GM04504 (cell line): ENCODE data around the gene COPS8.

Experiments used
- DNase-seq: peaks from one replicate; pipeline ENCODE4 v3.0.0-alpha.2; 2012; ENCODE audit warnings: low read depth

COPS8 gene

GRCh38 chr2:237085248-237086221 lies at the start of gene COPS8:
Gene COPS8, plus strand, starts transcription at chr2:237085889. Its CDS starts 76 bp downstream, at chr2:237085965.
- DNase-seq: peak; percentile 81

DNA sequence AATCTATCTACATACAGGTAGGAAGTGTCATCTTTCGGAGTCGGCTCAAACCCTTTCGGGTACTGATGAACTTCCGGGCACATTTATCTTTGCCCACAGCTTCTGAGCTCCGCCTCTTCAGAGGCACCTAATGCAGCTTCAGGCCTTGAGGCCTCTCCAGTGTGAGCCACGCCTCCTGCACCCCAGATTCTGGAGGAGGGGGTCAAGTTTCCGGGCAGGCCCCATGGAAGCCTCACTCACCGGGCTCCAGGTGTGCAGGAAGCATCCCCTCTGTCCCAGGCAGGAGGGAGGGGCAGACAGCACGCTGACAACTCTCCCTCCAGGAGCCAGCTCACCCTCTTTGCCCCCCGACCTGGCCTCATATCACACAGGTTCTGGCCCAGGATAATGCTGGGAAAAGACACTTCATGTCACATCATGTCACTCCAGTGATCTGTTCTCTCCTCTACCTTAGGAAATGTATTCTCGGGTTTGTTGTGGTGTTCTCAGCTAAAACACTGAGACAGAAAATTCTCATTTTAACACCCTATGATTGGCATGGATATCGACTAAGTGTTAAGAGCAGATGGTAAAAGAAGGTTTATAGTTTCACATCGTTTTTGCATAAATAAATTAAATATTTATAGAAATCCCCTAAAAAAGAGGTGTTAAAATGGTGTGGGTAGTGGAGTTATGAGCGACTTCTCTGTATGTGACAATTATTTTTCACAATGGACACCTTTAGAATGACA lies 46.2 kb upstream of the COPS8 start:
- no peak for DNase-seq

DNA sequence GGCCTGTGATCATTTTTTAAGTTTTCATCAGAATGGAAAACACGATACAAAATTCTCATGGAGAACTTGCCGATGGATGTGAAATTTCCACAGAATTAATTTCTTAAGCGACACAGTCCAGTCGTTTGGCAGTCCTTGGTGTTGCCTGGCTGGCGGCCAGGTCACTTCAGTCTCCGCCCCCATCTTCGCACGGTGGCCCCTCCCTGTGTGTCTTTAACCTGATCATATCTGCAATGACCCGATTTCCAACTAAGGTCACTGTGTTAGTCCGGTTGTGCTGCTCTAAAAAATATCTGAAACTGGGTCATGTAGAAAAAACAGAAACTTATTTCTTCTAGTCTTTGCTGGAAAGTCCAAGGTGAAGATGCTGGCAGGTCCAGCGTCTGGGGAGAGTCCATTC lies 44.5 kb upstream of the COPS8 start:
- no peak for DNase-seq

DNA sequence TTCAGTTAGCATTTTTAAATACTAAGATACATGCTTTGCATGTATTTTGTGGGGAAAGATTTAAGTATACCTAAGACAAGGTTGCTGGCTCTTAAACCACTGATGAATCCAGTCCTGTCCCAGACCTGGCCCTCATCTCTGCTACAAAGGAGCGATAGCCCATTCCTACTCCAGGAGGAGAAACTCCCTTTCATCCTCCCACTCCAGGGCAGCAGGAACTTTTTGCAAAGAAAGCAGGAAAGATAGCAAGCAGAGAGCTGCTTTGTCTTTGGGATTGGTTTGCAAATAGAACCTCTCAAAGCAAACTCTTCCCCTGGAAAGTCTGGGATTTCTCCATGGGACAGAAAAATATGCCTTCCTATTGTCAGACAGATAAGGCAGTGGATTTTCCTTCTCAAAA lies 43.6 kb upstream of the COPS8 start:
- DNase-seq: no peak

DNA sequence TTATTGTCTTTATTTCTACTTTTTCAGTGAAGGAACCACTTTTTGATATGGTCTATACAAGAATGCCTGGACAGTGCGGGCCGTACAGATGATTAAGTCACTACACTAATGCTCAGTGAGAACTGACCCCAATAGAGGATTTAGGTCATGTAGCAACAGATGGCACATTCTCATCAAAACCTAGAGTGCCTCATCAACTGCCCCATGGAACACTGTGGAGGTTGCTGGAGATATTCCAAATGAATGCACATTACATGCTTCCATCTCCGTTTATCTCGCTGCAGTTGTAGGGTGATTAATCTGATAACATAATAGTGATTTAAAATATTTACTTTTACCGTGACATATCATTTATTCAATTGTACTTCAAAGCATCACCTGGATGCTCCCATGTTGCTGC lies 41.8 kb upstream of the COPS8 start:
- DNase-seq: no peak

GRCh38 chr2:237044281-237044680 lies 41.4 kb upstream of the COPS8 start:
- no peak for DNase-seq

- peak; percentile 9 for DNase-seq
Measured at GRCh38 chr2:237045449-237045848, 40.2 kb upstream of the COPS8 start.

- no peak for DNase-seq
Measured at GRCh38 chr2:237048595-237048994, 37.1 kb upstream of the COPS8 start.

DNA sequence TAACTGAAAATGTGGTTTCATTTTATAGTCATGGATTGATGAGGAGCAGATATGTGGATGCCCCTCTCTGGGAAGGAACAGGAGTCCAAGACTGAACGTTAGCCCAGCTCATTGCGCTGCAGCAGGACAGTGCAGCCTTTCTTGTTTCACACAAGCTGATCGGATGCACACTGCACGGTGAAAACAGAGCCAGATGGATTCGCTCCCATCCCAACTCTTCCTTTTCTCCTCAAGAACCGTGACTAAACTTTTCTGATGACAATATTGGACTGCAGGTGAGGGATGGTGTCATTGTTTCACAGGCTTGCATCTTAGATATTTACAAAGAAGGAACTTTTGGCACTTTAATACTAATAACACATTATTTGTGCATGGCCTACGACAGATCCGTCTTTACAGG lies 33.8 kb upstream of the COPS8 start:
- no peak for DNase-seq

DNA sequence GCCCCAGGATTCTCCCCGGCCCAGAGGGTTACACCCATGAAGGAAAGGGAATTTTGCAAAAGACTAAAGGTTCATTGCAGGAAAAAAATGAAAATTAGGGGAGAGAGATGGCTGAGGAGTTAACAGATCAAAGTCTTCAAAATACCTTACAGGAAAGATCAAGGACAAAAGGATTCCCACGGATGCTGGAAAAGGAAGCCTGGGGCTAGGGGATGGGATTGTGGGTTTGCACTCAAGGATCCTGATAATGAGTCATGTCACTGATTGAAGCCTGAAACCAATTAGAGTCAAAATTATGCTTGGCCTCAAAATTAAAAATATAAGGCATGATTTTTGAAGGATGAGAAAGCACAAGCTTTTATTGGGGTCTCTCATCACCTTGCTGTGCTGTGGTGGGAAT lies 32.6 kb upstream of the COPS8 start:
- no peak for DNase-seq

- no peak for DNase-seq
Measured at GRCh38 chr2:237055386-237056100, 30.1 kb upstream of the COPS8 start.

GRCh38 chr2:237056287-237056875 lies 29.3 kb upstream of the COPS8 start:
- DNase-seq: no peak

DNA sequence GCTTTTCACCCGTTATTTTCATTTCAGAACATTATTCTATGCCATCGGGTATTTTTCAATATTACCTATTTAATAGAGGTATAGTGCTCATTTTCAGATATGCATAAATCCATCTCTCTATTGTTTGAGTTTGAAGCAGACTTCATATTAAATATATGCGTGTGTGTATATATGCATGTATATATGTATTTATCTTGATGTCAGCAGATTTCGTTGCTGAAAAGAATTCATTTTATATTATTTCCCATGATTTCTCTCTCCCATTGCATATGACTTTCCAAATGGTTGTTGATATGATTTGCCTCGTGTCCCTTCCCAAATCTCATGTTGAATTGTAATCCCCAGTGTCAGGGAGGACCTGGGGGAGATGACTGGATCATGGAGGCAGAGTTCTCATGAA lies 28.6 kb upstream of the COPS8 start:
- no peak for DNase-seq

- no peak for DNase-seq
Measured at GRCh38 chr2:237057893-237058300, 27.8 kb upstream of the COPS8 start.

DNA sequence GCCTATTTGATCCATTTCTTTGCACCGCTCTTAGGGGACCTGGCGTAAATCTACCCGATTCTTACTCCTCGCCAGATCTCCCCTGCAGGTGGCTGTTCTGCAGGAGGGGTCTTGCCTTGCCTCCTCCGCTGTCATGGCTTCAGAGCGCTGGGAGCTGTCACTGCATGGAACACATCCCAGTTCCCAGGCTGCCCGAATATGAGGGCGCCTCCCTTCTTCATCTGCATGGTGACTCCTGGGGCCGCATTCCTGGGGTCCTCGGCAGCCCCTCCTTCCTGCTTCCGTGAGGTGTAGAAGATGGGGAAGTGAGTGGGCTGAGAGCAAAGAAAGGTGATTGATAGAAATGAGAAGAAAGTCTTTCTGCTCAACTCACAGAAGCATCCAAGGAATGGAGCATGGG lies 27.3 kb upstream of the COPS8 start:
- no peak for DNase-seq

GRCh38 chr2:237059155-237059875 lies 26.4 kb upstream of the COPS8 start:
- no peak for DNase-seq

GRCh38 chr2:237060534-237061312 lies 25.0 kb upstream of the COPS8 start:
- peak; percentile 25 for DNase-seq

DNA sequence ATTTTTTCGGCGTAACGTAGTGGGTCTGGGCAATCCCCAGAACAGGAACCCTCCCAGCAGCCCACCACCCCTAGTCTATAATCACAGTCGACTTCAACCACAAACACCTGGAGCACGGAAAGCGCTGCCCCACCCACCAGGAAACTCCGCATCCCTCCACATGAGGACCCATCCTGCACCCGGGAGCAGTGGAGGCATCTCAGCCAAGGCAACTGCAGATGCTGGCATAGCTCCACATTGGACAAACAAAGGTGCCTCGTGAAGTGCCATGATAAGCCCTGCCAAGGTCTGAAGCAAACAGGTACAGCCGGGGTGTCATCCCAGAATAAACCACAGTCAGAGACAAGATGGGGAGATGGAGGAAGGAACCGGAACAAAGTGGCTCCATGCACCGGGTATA lies 24.3 kb upstream of the COPS8 start:
- DNase-seq: no peak

- no peak for DNase-seq
Measured at GRCh38 chr2:237062585-237062984, 23.1 kb upstream of the COPS8 start.

DNA sequence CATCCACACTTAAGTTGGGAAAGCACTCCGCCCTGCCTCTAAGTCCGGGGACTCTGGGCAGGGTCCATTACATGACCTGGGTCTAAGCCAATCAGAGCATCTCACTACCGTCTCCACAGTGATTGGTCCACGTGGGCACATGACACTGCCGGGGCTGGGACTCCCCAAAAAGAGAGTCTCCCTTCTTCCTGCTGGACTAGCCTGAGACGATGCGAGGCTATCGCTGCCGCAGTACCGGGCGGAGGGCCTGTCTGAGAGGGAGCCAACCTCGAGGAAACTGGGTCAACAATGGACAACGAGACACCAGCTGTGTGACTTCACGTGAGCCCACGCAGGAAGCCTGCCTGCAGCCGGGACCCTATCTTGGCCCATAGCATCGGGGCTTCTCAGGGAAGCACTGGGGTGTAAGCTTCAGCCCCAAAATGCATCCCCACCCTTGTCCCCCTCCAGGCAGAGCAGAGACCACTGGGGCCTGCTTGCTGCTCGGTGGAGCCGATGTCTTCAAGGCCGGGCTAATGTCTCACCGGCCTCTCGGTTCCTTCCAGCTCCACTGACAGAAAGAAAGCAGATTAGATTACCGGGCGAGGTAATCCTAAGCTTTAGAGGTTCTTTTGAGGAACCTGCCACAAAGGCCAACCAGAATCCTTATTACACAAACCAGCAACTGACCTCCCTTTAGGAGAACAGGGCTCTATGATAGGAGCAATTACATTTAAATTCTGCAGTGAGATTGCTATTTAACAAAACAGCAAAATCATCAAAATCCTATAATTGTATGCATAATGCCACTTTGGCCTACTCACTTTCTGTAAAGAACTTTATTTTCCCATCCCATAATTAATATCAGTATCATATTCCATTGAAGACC lies 21.3 kb upstream of the COPS8 start:
- no peak for DNase-seq
